NCI-H524 (cell line): Measurements from ENCODE around the gene MYCBP.
A peak's percentile ranks its signal among the peaks of the same experiment; 100 is the strongest.
"Not testable (repeated sequence)": the region's sequence is repeated elsewhere in the genome, so short reads cannot be mapped to it uniquely, and the experiment has no call there.

ENCODE experiments used
- DNase-seq, 2 experiments: peaks; one replicate each; lab custom pipeline; 2025; lab: John Stamatoyannopoulos, UW

The MYCBP gene

GRCh38 chr1:38873027-38873969, at the start of gene MYCBP:
MYCBP (minus strand) TSS chr1:38873348; CDS start chr1:38873305, 43 bp downstream.
- DNase-seq = peak; percentile 92 to 93

DNA sequence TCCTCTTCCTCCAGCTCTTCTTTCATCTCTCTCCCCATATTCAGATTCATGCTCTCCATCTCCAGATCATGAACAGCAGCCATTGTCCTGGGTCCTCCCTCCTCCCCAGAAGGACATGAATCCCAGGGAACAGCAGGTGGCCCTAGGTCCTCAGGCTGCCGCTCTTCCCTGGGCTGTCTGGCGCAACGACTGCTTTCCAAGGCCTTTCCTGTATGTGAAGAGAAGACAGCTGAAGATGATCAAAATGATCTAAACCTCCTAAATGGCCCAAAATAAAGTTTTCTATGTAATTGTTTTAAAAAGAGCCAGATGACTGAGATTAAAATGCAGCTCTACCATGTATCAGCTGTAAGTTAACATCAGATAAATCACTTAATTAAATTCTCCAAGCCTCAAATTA, 46.0 kb upstream of the MYCBP start:
- peak in 1 of 2 experiments; percentile 24 for DNase-seq

GRCh38 chr1:38918568-38918967, 45.4 kb upstream of the MYCBP start:
- DNase-seq = no peak

DNA sequence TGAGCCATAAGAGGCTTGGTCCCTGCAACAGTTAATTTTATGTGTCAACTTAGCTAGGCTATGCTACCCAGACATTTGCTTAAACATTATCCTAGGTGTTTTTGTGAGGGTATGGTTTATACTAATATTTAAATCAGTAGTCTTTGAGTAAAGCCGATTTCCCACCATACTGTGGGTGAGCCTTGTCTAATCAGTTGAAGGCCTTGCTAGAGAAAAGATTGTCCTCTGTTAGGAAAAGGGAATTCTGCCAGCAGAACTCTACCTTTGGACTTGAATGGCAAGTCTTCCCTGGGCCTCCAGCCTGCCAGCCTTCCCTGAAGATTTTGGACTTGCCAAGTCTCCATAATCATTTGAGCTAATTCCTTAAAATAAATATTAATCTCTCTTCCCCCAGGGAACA, 44.6 kb upstream of the MYCBP start:
- no peak for DNase-seq

DNA sequence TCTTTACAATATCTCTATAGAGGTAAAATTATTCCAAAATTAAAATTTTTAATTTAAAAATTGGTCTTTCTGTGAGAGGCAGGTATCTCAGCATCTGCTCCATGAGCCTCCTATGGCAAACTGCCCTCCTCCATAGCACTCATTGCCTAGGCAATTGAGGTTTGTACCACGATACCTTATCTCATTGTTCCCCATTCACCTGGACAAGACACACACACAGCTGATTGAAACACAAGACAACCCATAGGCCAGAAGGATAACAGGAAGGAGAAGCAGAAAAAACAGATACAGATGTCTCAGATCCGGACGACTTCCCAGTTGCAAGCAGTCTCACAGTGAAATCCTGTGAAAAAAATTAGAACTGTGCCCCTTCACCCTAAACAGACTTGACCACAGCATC, 44.2 kb upstream of the MYCBP start:
- no peak for DNase-seq

DNA sequence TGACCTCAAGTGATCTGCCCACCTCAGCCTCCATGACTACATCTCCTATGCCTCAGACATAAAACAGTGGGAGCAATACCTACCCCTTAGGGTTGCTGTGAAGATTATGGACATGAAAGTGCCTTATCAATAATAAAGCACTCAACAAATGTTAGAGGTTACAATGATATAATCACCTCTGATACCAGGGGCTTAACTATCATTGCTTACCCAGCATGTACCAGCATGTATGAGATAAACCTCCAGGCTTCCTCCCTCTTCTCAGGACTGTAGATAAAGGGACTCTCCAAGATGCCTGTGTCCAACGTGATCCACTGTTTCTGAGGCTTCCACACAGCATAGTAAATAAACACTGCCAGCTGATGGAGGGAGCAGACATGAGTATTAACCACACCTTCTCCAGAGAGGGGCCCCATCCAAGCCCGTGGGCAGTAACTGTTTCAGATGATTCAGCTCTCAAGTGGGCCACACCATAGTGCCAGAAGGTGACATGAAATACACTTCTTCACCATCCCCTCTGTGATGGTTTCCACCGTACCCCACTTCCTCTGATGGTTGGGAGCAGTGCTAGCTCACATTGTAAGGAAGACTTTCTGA, 42.3 kb upstream of the MYCBP start:
- no peak for DNase-seq

GRCh38 chr1:38914908-38915307, 41.8 kb upstream of the MYCBP start:
- DNase-seq = not testable (repeated sequence)

DNA sequence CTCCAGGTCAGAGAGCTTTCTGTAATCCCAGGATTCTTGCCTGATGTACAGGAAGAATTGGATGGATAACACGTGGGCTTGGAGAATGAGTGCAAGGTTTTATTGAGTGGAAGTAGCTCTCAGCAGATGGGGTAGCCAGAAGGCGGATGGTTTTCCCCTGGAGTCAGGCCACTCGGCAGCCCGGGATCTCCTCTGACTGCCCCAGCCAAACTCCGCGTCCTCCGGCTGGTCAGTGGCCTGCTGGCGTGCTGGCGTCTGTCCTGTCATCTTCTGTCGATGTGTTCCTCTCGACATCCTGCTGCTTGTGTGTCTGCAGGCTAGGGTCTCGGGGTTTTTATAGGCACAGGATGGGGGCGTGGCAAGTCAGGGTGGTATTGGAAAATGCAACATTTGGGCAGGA, 35.7 kb upstream of the MYCBP start:
- peak; percentile 77 to 82 for DNase-seq

DNA sequence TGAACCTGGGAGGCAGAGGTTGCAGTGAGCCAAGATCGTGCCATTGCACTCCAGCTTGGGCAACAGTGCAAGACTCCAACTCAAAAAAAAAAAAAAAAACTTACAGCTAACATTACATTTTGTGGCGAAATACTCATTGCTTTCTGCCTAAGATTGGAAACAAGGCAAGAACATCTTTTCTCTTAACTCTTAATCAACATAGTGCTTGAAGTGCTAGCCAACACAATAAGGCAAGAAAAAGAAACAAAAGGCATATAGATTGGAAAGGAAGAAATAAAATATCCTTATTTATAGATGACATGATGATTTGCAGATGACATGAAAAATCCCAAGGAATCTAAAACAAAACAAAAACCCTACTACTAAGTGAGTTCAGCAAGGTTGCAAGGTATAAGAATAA, 32.8 kb upstream of the MYCBP start:
- no peak for DNase-seq

DNA sequence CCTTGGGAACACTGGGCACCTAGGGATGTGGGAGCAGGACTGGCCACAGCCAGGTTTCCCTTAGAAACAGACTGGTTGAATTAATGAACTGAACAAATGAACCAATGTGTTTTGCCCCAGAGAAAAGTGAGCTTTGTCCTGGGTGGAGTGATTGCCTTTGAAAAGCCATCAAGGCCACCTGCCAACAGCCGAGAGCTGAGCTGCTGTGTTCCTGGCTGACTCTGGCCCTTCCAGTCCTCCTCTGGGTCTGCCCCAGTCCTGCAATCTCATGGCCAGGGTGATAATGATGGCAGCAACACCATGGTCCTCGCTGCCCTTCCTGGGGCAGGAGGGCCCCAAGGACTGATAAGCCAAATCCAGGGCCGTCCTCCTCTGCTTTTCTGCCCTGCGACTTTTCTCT, 26.4 kb upstream of the MYCBP start:
- no peak for DNase-seq

GRCh38 chr1:38898653-38899230, 25.6 kb upstream of the MYCBP start:
- no peak for DNase-seq

DNA sequence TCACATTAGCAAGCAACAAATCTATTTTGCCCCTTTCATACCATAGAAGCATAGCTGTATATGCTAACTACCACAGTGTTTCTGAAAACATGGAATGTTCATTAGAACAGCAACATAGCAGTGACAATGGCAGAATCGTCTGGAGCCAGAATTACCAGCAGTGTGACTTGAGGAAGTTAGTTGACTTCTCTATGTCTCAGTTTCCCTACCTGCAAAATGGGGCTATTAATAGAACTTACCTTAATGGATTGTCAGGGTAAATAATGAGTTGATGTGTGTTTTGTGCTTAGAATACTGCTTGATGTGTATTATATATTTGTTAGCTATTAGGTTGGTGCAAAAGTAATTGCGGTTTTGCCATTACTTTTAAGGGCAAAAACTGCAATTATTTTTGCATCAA, 23.0 kb upstream of the MYCBP start:
- DNase-seq = no peak

GRCh38 chr1:38892976-38893375, 19.8 kb upstream of the MYCBP start:
- DNase-seq = no peak

DNA sequence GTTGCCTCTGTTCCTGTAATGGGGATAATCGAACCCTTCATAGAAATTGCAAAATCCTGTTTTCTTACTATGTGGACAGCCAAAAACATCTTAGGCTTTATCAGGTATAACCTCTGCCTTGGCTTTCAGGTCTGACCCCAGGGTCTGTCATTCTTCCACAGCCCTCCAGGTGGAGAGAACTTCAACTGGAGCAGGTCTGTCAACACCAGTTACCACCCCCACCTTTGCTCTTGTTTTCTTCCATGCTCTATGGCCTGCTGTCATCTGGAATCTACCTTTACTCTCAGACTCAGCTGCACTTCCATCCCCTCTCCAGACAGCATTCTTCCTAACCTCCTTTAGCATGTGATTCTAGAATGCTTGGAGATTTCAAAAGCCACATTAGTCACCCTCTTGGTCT, 18.6 kb upstream of the MYCBP start:
- no peak for DNase-seq

DNA sequence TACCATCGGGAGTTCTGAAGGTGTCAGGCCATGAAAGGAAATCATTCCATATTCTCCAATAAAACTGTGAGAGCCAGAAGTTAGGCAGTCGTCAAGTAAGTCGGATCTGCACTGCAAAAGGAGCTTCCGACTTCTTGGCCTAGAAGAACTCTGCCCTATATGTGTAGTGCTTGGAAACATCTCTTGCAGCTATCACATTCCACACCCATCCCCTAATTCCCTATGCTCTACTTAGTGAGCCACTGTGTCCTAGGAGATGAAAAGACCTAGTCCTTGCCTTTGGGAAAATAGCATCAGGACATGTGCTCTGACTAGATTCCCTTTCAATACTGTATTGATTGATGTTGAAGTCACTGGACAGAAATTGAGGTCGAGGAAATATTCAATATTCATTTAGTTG, 16.4 kb upstream of the MYCBP start:
- no peak for DNase-seq

DNA sequence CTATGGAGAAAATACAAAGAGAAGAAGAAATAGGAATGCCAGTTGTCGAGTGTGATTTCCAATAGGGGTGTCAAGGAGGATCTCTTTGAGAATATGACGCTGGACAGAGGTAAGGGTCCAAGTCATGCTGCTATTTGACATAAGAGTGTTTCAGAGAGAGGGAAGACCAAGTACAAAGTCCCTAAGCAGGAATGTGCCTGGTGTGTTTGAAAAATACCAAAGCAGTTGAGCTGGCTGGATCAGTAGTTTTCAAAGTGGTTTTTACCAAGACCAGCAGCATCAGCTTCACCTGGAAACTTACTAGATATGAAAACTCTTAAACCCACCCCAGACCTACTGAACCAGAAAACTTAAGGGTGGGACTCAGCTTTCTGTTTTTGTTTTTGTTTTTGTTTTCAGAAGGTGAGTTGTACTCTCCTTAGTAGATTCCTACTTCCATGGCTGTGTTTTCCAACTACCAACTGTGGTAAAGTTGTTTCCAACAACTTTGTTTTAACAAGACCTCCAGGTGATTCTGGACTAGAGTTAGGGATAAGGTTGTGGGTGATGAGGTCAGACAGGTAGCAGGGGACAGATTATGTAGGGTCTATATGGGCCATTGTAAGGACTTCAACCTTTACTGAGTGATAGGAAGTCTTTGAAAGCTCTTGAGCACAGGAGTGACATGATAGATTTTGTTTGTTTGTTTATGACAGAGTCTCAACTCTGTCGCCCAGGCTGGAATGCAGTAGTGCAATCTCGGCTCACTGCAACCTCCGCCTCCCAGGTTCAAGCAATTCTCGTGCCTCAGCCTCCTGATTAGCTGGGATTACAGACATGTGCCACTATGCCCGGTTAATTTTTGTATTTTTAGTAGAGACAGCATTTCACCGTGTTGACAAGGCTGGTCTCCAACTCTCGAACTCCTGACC, 15.5 kb upstream of the MYCBP start:
- DNase-seq = no peak

- no peak for DNase-seq
Observed at GRCh38 chr1:38885092-38885491, 11.9 kb upstream of the MYCBP start.

- no peak for DNase-seq
Observed at GRCh38 chr1:38881487-38881886, 8.3 kb upstream of the MYCBP start, which contains the start of gene GJA9. GJA9 (minus strand) TSS chr1:38881587; CDS start chr1:38876098, 5,489 bp downstream.

- DNase-seq = no peak
Observed at GRCh38 chr1:38875811-38876210, 2.7 kb upstream of the MYCBP start.

- no peak for DNase-seq
Observed at GRCh38 chr1:38872401-38873026, 634 bp downstream of the MYCBP start.

GRCh38 chr1:38870996-38871395, 2.2 kb downstream of the MYCBP start:
- DNase-seq = no peak
